ENCODE data around the gene OLIG2. TPM values are rescaled to one million over a fixed set of nuclear protein-coding genes. Genes with fewer than 3 reads are reported as not detected.

Gene OLIG2
- total RNA-seq, 1 donor from 2014 or later = 0.56 TPM

GRCh38 chr21:33059380-33059841 lies 33.7 kb downstream of the OLIG2 start:
- no peak for DNase-seq (ENCODE audit: extremely low spot score, unreplicated experiment)
- no peak overlapping the region for H3K27ac Mint-ChIP-seq (ENCODE audit: unreplicated experiment)
- H3K9me3 Mint-ChIP-seq (ENCODE audit: unreplicated experiment) = no peaks in the 10 kb centered on the region
- no peaks in the 10 kb centered on the region for H3K4me1 Mint-ChIP-seq (ENCODE audit: unreplicated experiment)
- no peak overlapping the region for H3K4me3 Mint-ChIP-seq (ENCODE audit: unreplicated experiment)
- H3K27me3 Mint-ChIP-seq (ENCODE audit: unreplicated experiment) = peaks cover 66% of the 10 kb centered on the region
- no peaks in the 10 kb centered on the region for H3K36me3 Mint-ChIP-seq (ENCODE audit: unreplicated experiment)
- TF ChIP-seq, protein P1, sequence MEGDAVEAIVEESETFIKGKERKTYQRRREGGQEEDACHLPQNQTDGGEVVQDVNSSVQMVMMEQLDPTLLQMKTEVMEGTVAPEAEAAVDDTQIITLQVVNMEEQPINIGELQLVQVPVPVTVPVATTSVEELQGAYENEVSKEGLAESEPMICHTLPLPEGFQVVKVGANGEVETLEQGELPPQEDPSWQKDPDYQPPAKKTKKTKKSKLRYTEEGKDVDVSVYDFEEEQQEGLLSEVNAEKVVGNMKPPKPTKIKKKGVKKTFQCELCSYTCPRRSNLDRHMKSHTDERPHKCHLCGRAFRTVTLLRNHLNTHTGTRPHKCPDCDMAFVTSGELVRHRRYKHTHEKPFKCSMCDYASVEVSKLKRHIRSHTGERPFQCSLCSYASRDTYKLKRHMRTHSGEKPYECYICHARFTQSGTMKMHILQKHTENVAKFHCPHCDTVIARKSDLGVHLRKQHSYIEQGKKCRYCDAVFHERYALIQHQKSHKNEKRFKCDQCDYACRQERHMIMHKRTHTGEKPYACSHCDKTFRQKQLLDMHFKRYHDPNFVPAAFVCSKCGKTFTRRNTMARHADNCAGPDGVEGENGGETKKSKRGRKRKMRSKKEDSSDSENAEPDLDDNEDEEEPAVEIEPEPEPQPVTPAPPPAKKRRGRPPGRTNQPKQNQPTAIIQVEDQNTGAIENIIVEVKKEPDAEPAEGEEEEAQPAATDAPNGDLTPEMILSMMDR (IDR thresholded peaks at IDR 0.05) = no peak

DNA sequence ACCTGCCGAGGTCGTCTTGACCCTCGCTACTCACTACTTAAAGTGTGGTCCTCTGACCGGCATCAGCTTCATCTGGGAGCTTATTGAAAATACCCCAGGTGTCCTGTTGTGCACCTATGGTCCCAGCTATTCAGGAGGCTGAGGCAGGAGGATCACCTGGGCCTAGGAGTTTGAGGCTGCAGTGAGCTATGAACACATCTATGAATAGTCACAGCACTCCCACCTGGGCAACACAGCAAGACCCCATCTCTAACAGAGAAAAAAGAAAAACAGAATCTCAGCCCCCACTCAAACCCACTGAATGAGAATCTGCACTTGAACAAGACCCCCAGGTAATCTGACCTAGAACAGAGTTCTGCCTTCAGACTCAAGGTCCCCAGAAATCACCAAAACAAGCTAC lies 35.5 kb downstream of the OLIG2 start:
- Mint-ChIP-seq H3K9me3 (ENCODE audit: unreplicated experiment) (no peaks in the 10 kb centered on the region), H3K4me1 (ENCODE audit: unreplicated experiment) (no peaks in the 10 kb centered on the region), H3K27ac (ENCODE audit: unreplicated experiment) (no peak overlapping the region), H3K27me3 (ENCODE audit: unreplicated experiment) (peaks cover 74% of the 10 kb centered on the region), H3K4me3 (ENCODE audit: unreplicated experiment) (no peak overlapping the region), H3K36me3 (ENCODE audit: unreplicated experiment) (no peaks in the 10 kb centered on the region)
- TF ChIP-seq, protein P1 (IDR thresholded peaks at IDR 0.05) = no peak
- DNase-seq (ENCODE audit: extremely low spot score, unreplicated experiment) = no peak

DNA sequence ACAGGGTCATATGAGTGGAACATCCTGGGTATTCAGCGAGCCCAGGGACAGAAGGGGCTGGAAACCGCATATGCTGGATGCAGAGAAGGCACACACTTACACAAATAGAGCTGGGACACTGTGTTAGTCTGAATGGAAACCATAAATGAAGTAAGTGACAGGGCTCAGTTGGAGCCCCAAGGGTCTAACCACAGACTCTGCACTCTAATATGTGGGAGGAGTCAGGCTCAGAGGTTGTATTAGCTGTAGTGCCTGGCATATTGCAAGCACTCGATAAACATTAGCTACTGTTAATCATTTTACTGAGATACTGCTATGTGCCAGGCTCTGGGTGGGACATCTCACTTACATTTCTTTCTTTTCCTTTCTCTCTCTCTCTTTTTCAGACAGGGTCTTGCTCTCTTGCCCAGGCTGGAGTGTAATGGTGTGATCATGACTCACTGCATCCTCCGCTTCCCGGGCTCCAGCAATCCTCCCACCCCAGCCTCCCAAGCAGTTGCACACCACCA lies 37.7 kb downstream of the OLIG2 start:
- TF ChIP-seq, protein P1 (IDR thresholded peaks at IDR 0.05) = no peak
- no peak for DNase-seq (ENCODE audit: extremely low spot score, unreplicated experiment)
- Mint-ChIP-seq H3K27ac (ENCODE audit: unreplicated experiment) (no peak overlapping the region), H3K9me3 (ENCODE audit: unreplicated experiment) (no peaks in the 10 kb centered on the region), H3K4me1 (ENCODE audit: unreplicated experiment) (no peaks in the 10 kb centered on the region), H3K36me3 (ENCODE audit: unreplicated experiment) (no peaks in the 10 kb centered on the region), H3K27me3 (ENCODE audit: unreplicated experiment) (peaks cover 84% of the 10 kb centered on the region), H3K4me3 (ENCODE audit: unreplicated experiment) (no peak overlapping the region)

GRCh38 chr21:33063907-33064622 lies 38.3 kb downstream of the OLIG2 start:
- H3K27me3 Mint-ChIP-seq (ENCODE audit: unreplicated experiment) = peaks cover 86% of the 10 kb centered on the region

More at GRCh38 chr21:33063907-33064622, 38.3 kb downstream of the OLIG2 start:
- H3K4me3 Mint-ChIP-seq (ENCODE audit: unreplicated experiment) = no peak overlapping the region
- H3K9me3 Mint-ChIP-seq (ENCODE audit: unreplicated experiment) = peaks cover 2% of the 10 kb centered on the region
- no peaks in the 10 kb centered on the region for H3K36me3 Mint-ChIP-seq (ENCODE audit: unreplicated experiment)
- no peak for DNase-seq (ENCODE audit: extremely low spot score, unreplicated experiment)
- no peak overlapping the region for H3K27ac Mint-ChIP-seq (ENCODE audit: unreplicated experiment)
- TF ChIP-seq, protein P1 (IDR thresholded peaks at IDR 0.05) = no peak
- no peaks in the 10 kb centered on the region for H3K4me1 Mint-ChIP-seq (ENCODE audit: unreplicated experiment)
